T47D (cell line): ENCODE measurements around the gene GPR32.
"Not testable (repeated sequence)": the region's sequence is repeated elsewhere in the genome, so short reads cannot be mapped to it uniquely, and the experiment has no call there.

Experiments
- DNase-seq, 2 experiments: peaks; one replicate each; pipeline versions ENCODE4 v3.0.0 to v3.0.0-alpha.2; 2011 to 2012; ENCODE audit warnings: low read depth in 1 of 2, low spot score in 1 of 2
- JUND ChIP-seq: IDR thresholded peaks from 2 replicates; pipeline ENCODE4 v1.6.1; 2012; ENCODE audit warnings: low read depth
- in situ Hi-C: cut with HindIII; loops from 2 replicates; pipeline ENCODE4 v1.10.0; 2016; ENCODE audit warnings: low sequenced_read_pairs, low pct_unique_long_range_greater_than_20kb

Gene GPR32

GRCh38 chr19:50759886-50760285 lies 10.4 kb upstream of the GPR32 start:
- in situ Hi-C loops: no loop called here
- DNase-seq: peak; percentile 37 to 71

GRCh38 chr19:50761501-50761900 lies 8.8 kb upstream of the GPR32 start:
- in situ Hi-C loops, DNase-seq: not testable (repeated sequence)

More at GRCh38 chr19:50759886-50760285, 10.4 kb upstream of the GPR32 start:
- no peak for TF ChIP-seq JUND

DNA sequence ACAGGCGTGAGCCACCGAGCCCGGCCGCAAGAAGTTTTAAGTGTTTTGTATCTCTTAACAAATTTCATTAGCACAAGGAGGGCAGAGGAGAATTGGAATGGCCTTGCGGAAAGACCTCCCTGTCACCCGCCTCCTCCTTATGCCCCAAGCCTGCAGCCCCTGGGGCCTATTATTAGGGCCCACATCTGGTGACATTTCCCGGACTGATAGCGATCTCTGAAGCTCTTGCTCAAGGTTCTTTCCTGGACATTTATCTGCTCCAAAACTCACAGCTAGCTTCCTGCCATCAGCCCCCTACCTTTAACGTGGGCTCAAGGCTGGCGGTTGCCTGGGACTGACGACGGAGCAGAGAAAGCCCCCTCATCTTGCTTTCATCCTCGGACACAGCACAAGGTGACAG lies 6.7 kb upstream of the GPR32 start:
- in situ Hi-C loops, DNase-seq: not testable (repeated sequence)

- DNase-seq: no peak
- in situ Hi-C loops: no loop called here
- TF ChIP-seq JUND: no peak
Measured at GRCh38 chr19:50764409-50764808, 5.9 kb upstream of the GPR32 start.

GRCh38 chr19:50766746-50767145 lies 3.5 kb upstream of the GPR32 start:
- DNase-seq, in situ Hi-C loops: not testable (repeated sequence)

GRCh38 chr19:50767263-50767662 lies 3.0 kb upstream of the GPR32 start:
- DNase-seq, in situ Hi-C loops: not testable (repeated sequence)

DNA sequence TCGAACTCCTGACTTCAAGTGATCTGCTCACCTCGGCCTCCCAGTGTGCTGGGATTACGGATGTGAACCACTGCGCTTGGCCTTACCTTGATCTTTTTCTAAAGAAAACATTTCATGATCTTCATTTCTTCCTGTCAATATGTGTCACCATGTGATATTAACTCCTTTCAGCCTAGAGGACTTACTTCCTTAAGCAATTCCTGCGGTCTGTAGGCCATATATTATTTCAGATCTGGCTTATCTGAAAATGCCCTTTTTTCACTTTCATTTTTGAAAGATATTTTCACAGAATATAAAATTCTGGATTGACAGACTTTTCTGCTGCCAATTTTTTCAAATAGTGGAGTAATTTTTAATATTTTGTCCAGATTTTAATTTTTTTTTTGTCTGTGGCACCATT lies 2.0 kb upstream of the GPR32 start:
- in situ Hi-C loops: no loop called here
- no peak for TF ChIP-seq JUND
- DNase-seq: no peak

DNA sequence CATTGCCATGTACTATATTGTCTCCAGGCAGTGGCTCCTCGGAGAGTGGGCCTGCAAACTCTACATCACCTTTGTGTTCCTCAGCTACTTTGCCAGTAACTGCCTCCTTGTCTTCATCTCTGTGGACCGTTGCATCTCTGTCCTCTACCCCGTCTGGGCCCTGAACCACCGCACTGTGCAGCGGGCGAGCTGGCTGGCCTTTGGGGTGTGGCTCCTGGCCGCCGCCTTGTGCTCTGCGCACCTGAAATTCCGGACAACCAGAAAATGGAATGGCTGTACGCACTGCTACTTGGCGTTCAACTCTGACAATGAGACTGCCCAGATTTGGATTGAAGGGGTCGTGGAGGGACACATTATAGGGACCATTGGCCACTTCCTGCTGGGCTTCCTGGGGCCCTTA lies 624 bp downstream of the GPR32 start:
- in situ Hi-C loops: no loop called here
- TF ChIP-seq JUND: no peak
- no peak for DNase-seq

DNA sequence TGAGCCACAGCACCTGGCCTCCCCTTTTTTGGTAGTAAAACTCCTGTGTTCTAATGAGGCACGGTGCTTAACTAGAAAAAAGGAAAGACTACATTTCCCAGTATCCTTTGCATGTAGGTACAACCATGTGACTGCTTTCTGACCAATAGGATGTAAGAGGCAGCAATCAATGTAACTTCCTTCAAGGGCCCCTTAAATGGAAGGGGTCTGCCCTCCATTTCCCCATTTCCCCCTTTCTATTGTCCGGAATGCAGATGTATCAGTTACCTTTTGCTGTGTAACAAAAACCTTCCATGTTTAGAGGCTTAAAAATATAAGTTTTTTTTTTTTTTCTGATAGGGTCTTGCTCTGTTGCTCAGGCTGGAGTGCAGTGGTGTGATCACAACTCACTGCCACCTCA lies 2.2 kb downstream of the GPR32 start:
- DNase-seq: peak in 1 of 2 experiments; percentile 50
- in situ Hi-C loops: no loop called here
- no peak for TF ChIP-seq JUND

DNA sequence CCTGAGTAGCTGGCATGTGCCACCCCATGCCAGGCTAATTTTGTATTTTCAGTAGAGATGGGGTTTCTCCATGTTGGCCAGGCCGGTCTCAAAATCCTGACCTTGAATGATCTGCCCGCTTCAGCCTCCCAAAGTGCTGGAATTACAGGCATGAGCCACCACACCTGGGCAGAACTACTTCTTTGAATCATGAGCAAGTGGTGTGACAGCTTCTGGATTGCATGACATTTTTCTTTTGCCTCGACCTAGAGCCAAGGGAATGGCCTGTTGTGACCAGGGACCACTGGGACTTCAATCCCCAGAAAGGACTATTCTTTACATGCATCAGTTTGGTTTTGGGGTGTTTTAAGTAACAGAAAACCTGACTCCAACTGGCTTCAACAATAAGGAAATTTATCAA lies 2.6 kb downstream of the GPR32 start:
- DNase-seq, in situ Hi-C loops: not testable (repeated sequence)

- DNase-seq, in situ Hi-C loops: not testable (repeated sequence)
Measured at GRCh38 chr19:50773454-50773853, 3.2 kb downstream of the GPR32 start.

DNA sequence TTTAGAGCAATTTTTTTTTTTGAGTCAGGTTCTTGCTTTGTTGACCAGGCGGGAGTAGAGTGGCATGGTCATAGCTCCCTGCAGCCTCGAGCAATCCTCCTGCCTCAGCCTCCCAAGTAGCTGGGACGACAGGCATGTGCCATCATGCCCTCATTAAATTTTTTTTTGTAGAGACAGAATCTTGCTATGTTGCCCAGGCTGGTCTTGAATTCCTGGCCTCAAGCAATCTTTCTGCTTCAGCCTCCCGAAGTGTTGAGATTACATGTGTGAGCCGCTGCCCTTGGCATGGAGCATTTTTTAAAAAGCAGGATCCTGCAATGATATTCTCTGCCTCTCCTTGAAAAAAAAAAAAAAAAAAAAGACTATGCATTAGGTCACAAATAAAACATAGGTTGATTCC lies 5.9 kb downstream of the GPR32 start:
- DNase-seq: no peak
- in situ Hi-C loops: no loop called here
- TF ChIP-seq JUND: no peak

- in situ Hi-C loops: no loop called here
- no peak for TF ChIP-seq JUND
- no peak for DNase-seq
Measured at GRCh38 chr19:50777261-50777660, 7.0 kb downstream of the GPR32 start.

GRCh38 chr19:50777830-50778303 lies 7.6 kb downstream of the GPR32 start:
- no peak for TF ChIP-seq JUND

More at GRCh38 chr19:50777830-50778303, 7.6 kb downstream of the GPR32 start:
- in situ Hi-C loops: no loop called here
- peak in 1 of 2 experiments; percentile 63 for DNase-seq
